ENCODE data around the gene B9D2.
A peak's percentile ranks its signal among the peaks of the same experiment; 100 is the strongest.
"Not testable (repeated sequence)": the region's sequence is repeated elsewhere in the genome, so short reads cannot be mapped to it uniquely, and the experiment has no call there.

The B9D2 gene

GRCh38 chr19:41352609-41353465 is 11.1 kb downstream of the B9D2 start:
- TF ChIP-seq CTCF (IDR thresholded peaks at IDR 0.05; ENCODE audit: low read depth, low read length, missing control alignments) = peak; percentile 77
- peaks cover 11% of the 10 kb centered on the region for H3K36me3 ChIP-seq (replicated peaks)
- H3K4me3 ChIP-seq (ENCODE audit: low read depth, low read length) = peak overlapping the region; percentile 89
- H3K27me3 ChIP-seq (replicated peaks) = no peaks in the 10 kb centered on the region
- peak overlapping the region; percentile 68 for H3K27ac ChIP-seq
- DNase-seq = peak; percentile 17
- in situ Hi-C loops (cut with HindIII; ENCODE audit: low pct_ligation_motif_present, low sequenced_read_pairs) = no loop called here

- no peak for DNase-seq
- no peak for TF ChIP-seq CTCF (IDR thresholded peaks at IDR 0.05; ENCODE audit: low read depth, low read length, missing control alignments)
- Histone ChIP-seq H3K27ac (peak overlapping the region; percentile 68), H3K4me3 (ENCODE audit: low read depth, low read length) (peak overlapping the region; percentile 89), H3K36me3 (replicated peaks) (peaks cover 16% of the 10 kb centered on the region), H3K27me3 (replicated peaks) (no peaks in the 10 kb centered on the region)
- in situ Hi-C loops (cut with HindIII; ENCODE audit: low pct_ligation_motif_present, low sequenced_read_pairs) = no loop called here
Observed at GRCh38 chr19:41352279-41352608, 11.7 kb downstream of the B9D2 start.

- Histone ChIP-seq H3K27me3 (replicated peaks) (no peaks in the 10 kb centered on the region), H3K27ac (peak overlapping the region; percentile 68), H3K4me3 (ENCODE audit: low read depth, low read length) (peak overlapping the region; percentile 89), H3K36me3 (replicated peaks) (peaks cover 22% of the 10 kb centered on the region)
- no peak for TF ChIP-seq CTCF (IDR thresholded peaks at IDR 0.05; ENCODE audit: low read depth, low read length, missing control alignments)
- in situ Hi-C loops (cut with HindIII; ENCODE audit: low pct_ligation_motif_present, low sequenced_read_pairs) = no loop called here
- DNase-seq = peak; percentile 28
Observed at GRCh38 chr19:41351339-41352245, 12.4 kb downstream of the B9D2 start.

GRCh38 chr19:41350735-41351338 is 13.1 kb downstream of the B9D2 start:
- no peak for TF ChIP-seq CTCF (IDR thresholded peaks at IDR 0.05; ENCODE audit: low read depth, low read length, missing control alignments)
- no peak for DNase-seq
- in situ Hi-C loops (cut with HindIII; ENCODE audit: low pct_ligation_motif_present, low sequenced_read_pairs) = no loop called here

GRCh38 chr19:41346916-41347315 is 17.0 kb downstream of the B9D2 start:
- H3K27ac ChIP-seq; H3K27me3 ChIP-seq (replicated peaks); in situ Hi-C loops (cut with HindIII; ENCODE audit: low pct_ligation_motif_present, low sequenced_read_pairs); DNase-seq; H3K4me3 ChIP-seq (ENCODE audit: low read depth, low read length): not testable (repeated sequence)
- peaks cover 62% of the 10 kb centered on the region for H3K36me3 ChIP-seq (replicated peaks)

More at GRCh38 chr19:41350735-41351338, 13.1 kb downstream of the B9D2 start:
- peak overlapping the region; percentile 89 for H3K4me3 ChIP-seq (ENCODE audit: low read depth, low read length)
- H3K27me3 ChIP-seq (replicated peaks) = no peaks in the 10 kb centered on the region
- H3K27ac ChIP-seq = peak overlapping the region; percentile 68
- peaks cover 30% of the 10 kb centered on the region for H3K36me3 ChIP-seq (replicated peaks)

- no peak for TF ChIP-seq CTCF (IDR thresholded peaks at IDR 0.05; ENCODE audit: low read depth, low read length, missing control alignments)
- no peak overlapping the region for H3K4me3 ChIP-seq (ENCODE audit: low read depth, low read length)
- H3K27ac ChIP-seq = no peak overlapping the region
- peaks cover 82% of the 10 kb centered on the region for H3K36me3 ChIP-seq (replicated peaks)
- in situ Hi-C loops (cut with HindIII; ENCODE audit: low pct_ligation_motif_present, low sequenced_read_pairs) = no loop called here
- no peak for DNase-seq
- no peaks in the 10 kb centered on the region for H3K27me3 ChIP-seq (replicated peaks)
Observed at GRCh38 chr19:41344162-41344561, 19.8 kb downstream of the B9D2 start.
